Kasumi-1 (cell line): ENCODE measurements around the gene DES.

Experiments used
- DNase-seq, 2 experiments: peaks; one replicate each; lab custom pipeline; 2025; lab: John Stamatoyannopoulos, UW

The DES gene

GRCh38 chr2:219438453-219438852 is 20.3 kb downstream of the DES start:
- DNase-seq, result no peak

GRCh38 chr2:219439506-219439905 is 21.3 kb downstream of the DES start:
- DNase-seq, result no peak

- DNase-seq, result no peak
Measured at GRCh38 chr2:219440388-219441256, 22.4 kb downstream of the DES start.

GRCh38 chr2:219441451-219442255 is 23.5 kb downstream of the DES start:
- no peak for DNase-seq

- no peak for DNase-seq
Measured at GRCh38 chr2:219442256-219443015, 24.3 kb downstream of the DES start.

- DNase-seq, result no peak
Measured at GRCh38 chr2:219443016-219443696, 25.0 kb downstream of the DES start.

GRCh38 chr2:219443697-219444023 is 25.5 kb downstream of the DES start:
- DNase-seq, result no peak

GRCh38 chr2:219444566-219445091 is 26.5 kb downstream of the DES start:
- DNase-seq, result no peak

- no peak for DNase-seq
Measured at GRCh38 chr2:219445220-219445640, 27.1 kb downstream of the DES start.

- no peak for DNase-seq
Measured at GRCh38 chr2:219446101-219446504, 27.9 kb downstream of the DES start.

GRCh38 chr2:219446689-219447088 is 28.5 kb downstream of the DES start:
- no peak for DNase-seq

- DNase-seq, result no peak
Measured at GRCh38 chr2:219447242-219448098, 29.3 kb downstream of the DES start.

- no peak for DNase-seq
Measured at GRCh38 chr2:219448099-219448775, 30.1 kb downstream of the DES start.

GRCh38 chr2:219448776-219449341 is 30.7 kb downstream of the DES start:
- peak in 1 of 2 experiments; percentile 6 for DNase-seq

- no peak for DNase-seq
Measured at GRCh38 chr2:219449609-219450008, 31.4 kb downstream of the DES start.

GRCh38 chr2:219451661-219452360 is 33.6 kb downstream of the DES start:
- DNase-seq, result no peak

- no peak for DNase-seq
Measured at GRCh38 chr2:219452361-219453317, 34.5 kb downstream of the DES start.
